GM18517 (cell line): ENCODE measurements around the gene SVOPL.

Experiments used
- ATAC-seq: cut with Tn5 transposase; IDR thresholded peaks from one replicate; pipeline ENCODE4 v1.9.1; 2021; ENCODE audit warnings: mild to moderate bottlenecking, moderate library complexity; ENCODE audit not compliant: unreplicated experiment

Gene SVOPL

GRCh38 chr7:138610671-138611170, 90.4 kb downstream of the SVOPL start:
- ATAC-seq = no peak

- ATAC-seq = no peak
Measured at GRCh38 chr7:138608275-138608674, 92.9 kb downstream of the SVOPL start.

- ATAC-seq = no peak
Measured at GRCh38 chr7:138607216-138608126, 93.7 kb downstream of the SVOPL start.

- no peak for ATAC-seq
Measured at GRCh38 chr7:138606236-138606635, 94.9 kb downstream of the SVOPL start.

- no peak for ATAC-seq
Measured at GRCh38 chr7:138603549-138604318, 97.4 kb downstream of the SVOPL start.

GRCh38 chr7:138602451-138602850, 98.7 kb downstream of the SVOPL start:
- ATAC-seq = no peak

- ATAC-seq = no peak
Measured at GRCh38 chr7:138595454-138595853, 105.7 kb downstream of the SVOPL start.

- ATAC-seq = no peak
Measured at GRCh38 chr7:138590154-138590553, 111.0 kb downstream of the SVOPL start.

- ATAC-seq = no peak
Measured at GRCh38 chr7:138588986-138589385, 112.2 kb downstream of the SVOPL start.

- no peak for ATAC-seq
Measured at GRCh38 chr7:138587485-138587884, 113.7 kb downstream of the SVOPL start.

- ATAC-seq = no peak
Measured at GRCh38 chr7:138585283-138585993, 115.7 kb downstream of the SVOPL start.

- no peak for ATAC-seq
Measured at GRCh38 chr7:138584696-138585095, 116.5 kb downstream of the SVOPL start.

GRCh38 chr7:138584283-138584682, 116.9 kb downstream of the SVOPL start:
- ATAC-seq = no peak

- ATAC-seq = no peak
Measured at GRCh38 chr7:138581065-138581464, 120.1 kb downstream of the SVOPL start.

- ATAC-seq = no peak
Measured at GRCh38 chr7:138579671-138580070, 121.5 kb downstream of the SVOPL start.

GRCh38 chr7:138579136-138579535, 122.0 kb downstream of the SVOPL start:
- ATAC-seq = no peak

- no peak for ATAC-seq
Measured at GRCh38 chr7:138575897-138576428, 125.2 kb downstream of the SVOPL start.

GRCh38 chr7:138573741-138574140, 127.4 kb downstream of the SVOPL start:
- no peak for ATAC-seq

GRCh38 chr7:138570715-138571114, 130.4 kb downstream of the SVOPL start:
- no peak for ATAC-seq

- no peak for ATAC-seq
Measured at GRCh38 chr7:138569418-138569817, 131.7 kb downstream of the SVOPL start.

- ATAC-seq = no peak
Measured at GRCh38 chr7:138568655-138569054, 132.5 kb downstream of the SVOPL start.
